Neuronal stem cell (in vitro differentiated cells): Measurements from ENCODE around the gene AFF3.

ENCODE experiments used
- DNase-seq: peaks from one replicate; pipeline ENCODE4 v3.0.0-alpha.2; 2013; ENCODE audit warnings: low spot score
- H2AFZ ChIP-seq: one replicate; pipeline ENCODE4 v1.6.1; 2013; ENCODE audit warnings: mild to moderate bottlenecking, low read length, inconsistent platforms
- H2AK5ac ChIP-seq: 2 replicates; pipeline ENCODE4 v1.6.1; 2013; ENCODE audit warnings: low read depth, mild to moderate bottlenecking, inconsistent platforms, low read length, moderate library complexity, mixed read lengths
- H2BK120ac ChIP-seq: 2 replicates; pipeline ENCODE4 v1.6.1; 2013; ENCODE audit warnings: low read depth, mild to moderate bottlenecking, inconsistent platforms, low read length, moderate library complexity, mixed read lengths
- H2BK12ac ChIP-seq: one replicate; pipeline ENCODE4 v1.6.1; 2013; ENCODE audit warnings: low read length, inconsistent platforms
- H2BK15ac ChIP-seq: 2 replicates; pipeline ENCODE4 v1.6.1; 2013; ENCODE audit warnings: mild to moderate bottlenecking, low read length, inconsistent platforms, mixed read lengths
- H2BK5ac ChIP-seq: one replicate; pipeline ENCODE4 v1.6.1; 2013; ENCODE audit warnings: inconsistent platforms, mild to moderate bottlenecking, low read length, moderate library complexity
- H3K14ac ChIP-seq: one replicate; pipeline ENCODE4 v1.6.1; 2013; ENCODE audit warnings: low read length, inconsistent platforms
- H3K18ac ChIP-seq: 2 replicates; pipeline ENCODE4 v1.6.1; 2013; ENCODE audit warnings: low read length, inconsistent platforms
- H3K23ac ChIP-seq: 2 replicates; pipeline ENCODE4 v1.6.1; 2013; ENCODE audit warnings: low read depth, mild to moderate bottlenecking, mixed read lengths, low read length, inconsistent platforms; ENCODE audit not compliant: poor library complexity
- H3K27ac ChIP-seq: replicated peaks from 3 replicates; pipeline ENCODE4 v1.5.1; 2013; ENCODE audit warnings: low read length, inconsistent platforms
- H3K27me3 ChIP-seq, 3 experiments: 2 replicates each; pipeline ENCODE4 v1.6.1; 2013; ENCODE audit warnings: low read length in 3 of 3, mild to moderate bottlenecking in 2 of 3, inconsistent platforms in 1 of 3, low read depth in 1 of 3, mixed read lengths in 1 of 3, moderate library complexity in 1 of 3; ENCODE audit not compliant: control insufficient read depth in 3 of 3, insufficient read depth in 3 of 3
- H3K36me3 ChIP-seq, 2 donors: replicated peaks in 1 of 2; 2 replicates each; pipeline ENCODE4 v1.6.1; 2013; ENCODE audit warnings: low read length in 2 of 2; ENCODE audit not compliant: control insufficient read depth in 2 of 2, insufficient read depth in 2 of 2
- H3K4ac ChIP-seq: 2 replicates; pipeline ENCODE4 v1.6.1; 2013; ENCODE audit warnings: inconsistent platforms, mild to moderate bottlenecking, low read length, moderate library complexity
- H3K4me1 ChIP-seq, 2 donors: 1 replicate in 1 of 2; 2 replicates in 1 of 2; pipeline ENCODE4 v1.6.1; 2013; ENCODE audit warnings: low read length in 2 of 2, low read depth in 1 of 2; ENCODE audit not compliant: control insufficient read depth in 2 of 2, insufficient read depth in 1 of 2
- H3K4me2 ChIP-seq: one replicate; pipeline ENCODE4 v1.6.1; 2013; ENCODE audit warnings: mild to moderate bottlenecking, low read length, inconsistent platforms; ENCODE audit not compliant: insufficient read depth, poor library complexity, severe bottlenecking
- H3K4me3 ChIP-seq, 2 donors: 2 replicates each; pipeline ENCODE4 v1.5.1; 2013; ENCODE audit warnings: low read length in 2 of 2, mild to moderate bottlenecking in 2 of 2, inconsistent platforms in 1 of 2, moderate library complexity in 1 of 2
- H3K79me1 ChIP-seq: one replicate; pipeline ENCODE4 v1.6.1; 2013; ENCODE audit warnings: low read depth, mild to moderate bottlenecking, inconsistent platforms, low read length, moderate library complexity
- H3K9ac ChIP-seq: one replicate; pipeline ENCODE4 v1.6.1; 2013; ENCODE audit warnings: mild to moderate bottlenecking, low read depth, low read length, inconsistent platforms; ENCODE audit not compliant: poor library complexity
- H3K9me3 ChIP-seq, 2 donors: replicated peaks in 1 of 2; 2 replicates each; pipeline versions ENCODE3 to v1.6.1; 2013; ENCODE audit warnings: low read length in 2 of 2, mild to moderate bottlenecking in 2 of 2, inconsistent platforms in 1 of 2, low read depth in 1 of 2, mixed read lengths in 1 of 2, moderate library complexity in 1 of 2; ENCODE audit not compliant: control insufficient read depth in 2 of 2, insufficient read depth in 1 of 2
- H4K8ac ChIP-seq: one replicate; pipeline ENCODE4 v1.6.1; 2013; ENCODE audit warnings: low read depth, mild to moderate bottlenecking, inconsistent platforms, low read length, moderate library complexity
- H4K91ac ChIP-seq: one replicate; pipeline ENCODE4 v1.6.1; 2013; ENCODE audit warnings: low read length, low read depth, mild to moderate bottlenecking, inconsistent platforms; ENCODE audit not compliant: poor library complexity
- WGBS, 2 donors: extraction: QIAGEN DNeasy Blood & Tissue Kit; methylation state at CpG; one replicate each; pipeline ENCODE4 v1.1.7; 2013; ENCODE audit warnings: missing lambda C conversion rate in 2 of 2, mixed read lengths in 1 of 2; ENCODE audit not compliant: insufficient read length in 2 of 2, insufficient replicate concordance in 1 of 2; ENCODE audit errors: extremely low coverage in 2 of 2; 5-methylcytosine and 5-hydroxymethylcytosine counted together

AFF3 gene

GRCh38 chr2:100006516-100006915, 135.9 kb downstream of the AFF3 start:
- Histone ChIP-seq H3K4ac (no peak overlapping the region), H2BK120ac (no peak overlapping the region), H2AFZ (no peak overlapping the region), H3K4me1 (peaks cover 1 to 4% of the 10 kb centered on the region in 2 donors), H4K91ac (no peak overlapping the region), H3K9me3 (no peaks in the 10 kb centered on the region), H2BK15ac (no peak overlapping the region), H2BK12ac (no peak overlapping the region), H3K14ac (no peak overlapping the region), H3K23ac (no peak overlapping the region), H3K18ac (no peak overlapping the region), H3K27me3 (no peaks in the 10 kb centered on the region), H3K4me3 (no peak overlapping the region), H4K8ac (no peak overlapping the region), H3K9ac (no peak overlapping the region), H3K27ac (no peak overlapping the region), H3K4me2 (no peak overlapping the region), H2BK5ac (no peak overlapping the region), H3K79me1 (no peaks in the 10 kb centered on the region), H2AK5ac (no peak overlapping the region), H3K36me3 (peaks cover 0 to 17% of the 10 kb centered on the region in 2 donors)
- no CpG with 5 or more reads among the region's 12 CpGs for whole genome bisulfite sequencing, 2 donors
- no peak for DNase-seq

- no peak overlapping the region for H3K4me3 ChIP-seq
- H2BK12ac ChIP-seq = no peak overlapping the region
- H4K8ac ChIP-seq = no peak overlapping the region
- H4K91ac ChIP-seq = no peak overlapping the region
- DNase-seq = no peak
- H3K36me3 ChIP-seq = peaks cover 0 to 17% of the 10 kb centered on the region in 2 donors
- H3K9ac ChIP-seq = no peak overlapping the region
- H2BK15ac ChIP-seq = no peak overlapping the region
- H3K9me3 ChIP-seq = peaks cover 0 to 2% of the 10 kb centered on the region in 2 donors
- no peak overlapping the region for H3K18ac ChIP-seq
- no peak overlapping the region for H2AK5ac ChIP-seq
- H2BK120ac ChIP-seq = no peak overlapping the region
- no peak overlapping the region for H2BK5ac ChIP-seq
- peaks cover 1 to 7% of the 10 kb centered on the region in 2 donors for H3K4me1 ChIP-seq
- H3K79me1 ChIP-seq = no peaks in the 10 kb centered on the region
- H3K4ac ChIP-seq = no peak overlapping the region
- H2AFZ ChIP-seq = no peak overlapping the region
- no CpG with 5 or more reads among the region's 2 CpGs for WGBS, 2 donors
- H3K4me2 ChIP-seq = no peak overlapping the region
- H3K14ac ChIP-seq = no peak overlapping the region
- H3K27ac ChIP-seq = no peak overlapping the region
- no peaks in the 10 kb centered on the region for H3K27me3 ChIP-seq
- no peak overlapping the region for H3K23ac ChIP-seq
Measured at GRCh38 chr2:100004959-100005387, 137.4 kb downstream of the AFF3 start.

GRCh38 chr2:100004348-100004884, 138.0 kb downstream of the AFF3 start:
- Histone ChIP-seq H3K79me1 (no peaks in the 10 kb centered on the region), H3K27me3 (no peaks in the 10 kb centered on the region), H2BK15ac (no peak overlapping the region), H3K9me3 (peaks cover 0 to 2% of the 10 kb centered on the region in 2 donors), H3K4ac (no peak overlapping the region), H2BK120ac (no peak overlapping the region), H3K14ac (no peak overlapping the region), H4K91ac (no peak overlapping the region), H2AK5ac (no peak overlapping the region), H3K4me3 (no peak overlapping the region), H3K36me3 (peaks cover 0 to 17% of the 10 kb centered on the region in 2 donors), H3K4me1 (peaks cover 0 to 4% of the 10 kb centered on the region in 2 donors), H2AFZ (no peak overlapping the region), H3K4me2 (no peak overlapping the region), H3K18ac (no peak overlapping the region), H2BK12ac (no peak overlapping the region), H3K27ac (no peak overlapping the region), H2BK5ac (no peak overlapping the region), H3K23ac (no peak overlapping the region), H4K8ac (no peak overlapping the region), H3K9ac (no peak overlapping the region)
- no peak for DNase-seq
- WGBS, 2 donors = no CpG with 5 or more reads among the region's 3 CpGs

GRCh38 chr2:100002059-100002458, 140.3 kb downstream of the AFF3 start:
- peaks cover 0 to 10% of the 10 kb centered on the region in 2 donors for H3K36me3 ChIP-seq
- no peak overlapping the region for H3K4ac ChIP-seq
- H3K27me3 ChIP-seq = no peaks in the 10 kb centered on the region
- H2BK120ac ChIP-seq = no peak overlapping the region
- H3K4me3 ChIP-seq = peak overlapping the region in 1 of 2 donors; percentile 57
- no peak overlapping the region for H4K8ac ChIP-seq
- no peak overlapping the region for H2BK12ac ChIP-seq
- no peak overlapping the region for H4K91ac ChIP-seq
- H3K9ac ChIP-seq = no peak overlapping the region
- no peak overlapping the region for H3K18ac ChIP-seq
- H3K9me3 ChIP-seq = peaks cover 0 to 2% of the 10 kb centered on the region in 2 donors
- peaks cover 0 to 6% of the 10 kb centered on the region in 2 donors for H3K4me1 ChIP-seq
- H2BK5ac ChIP-seq = no peak overlapping the region
- no peaks in the 10 kb centered on the region for H3K79me1 ChIP-seq
- WGBS, 2 donors = no CpG with 5 or more reads among the region's 6 CpGs
- no peak overlapping the region for H3K14ac ChIP-seq
- DNase-seq = no peak
- no peak overlapping the region for H3K27ac ChIP-seq
- no peak overlapping the region for H2BK15ac ChIP-seq
- H3K4me2 ChIP-seq = no peak overlapping the region
- H2AK5ac ChIP-seq = no peak overlapping the region
- H3K23ac ChIP-seq = no peak overlapping the region
- no peak overlapping the region for H2AFZ ChIP-seq
